HG02973 (cell line): ENCODE results near the gene SMTNL1.
"Not testable (repeated sequence)": the region's sequence is repeated elsewhere in the genome, so short reads cannot be mapped to it uniquely, and the experiment has no call there.

Experiments used
- ATAC-seq: cut with Tn5 transposase; IDR thresholded peaks from one replicate; pipeline ENCODE4 v1.9.1; 2021; ENCODE audit warnings: moderate library complexity; ENCODE audit not compliant: unreplicated experiment

The SMTNL1 gene

DNA sequence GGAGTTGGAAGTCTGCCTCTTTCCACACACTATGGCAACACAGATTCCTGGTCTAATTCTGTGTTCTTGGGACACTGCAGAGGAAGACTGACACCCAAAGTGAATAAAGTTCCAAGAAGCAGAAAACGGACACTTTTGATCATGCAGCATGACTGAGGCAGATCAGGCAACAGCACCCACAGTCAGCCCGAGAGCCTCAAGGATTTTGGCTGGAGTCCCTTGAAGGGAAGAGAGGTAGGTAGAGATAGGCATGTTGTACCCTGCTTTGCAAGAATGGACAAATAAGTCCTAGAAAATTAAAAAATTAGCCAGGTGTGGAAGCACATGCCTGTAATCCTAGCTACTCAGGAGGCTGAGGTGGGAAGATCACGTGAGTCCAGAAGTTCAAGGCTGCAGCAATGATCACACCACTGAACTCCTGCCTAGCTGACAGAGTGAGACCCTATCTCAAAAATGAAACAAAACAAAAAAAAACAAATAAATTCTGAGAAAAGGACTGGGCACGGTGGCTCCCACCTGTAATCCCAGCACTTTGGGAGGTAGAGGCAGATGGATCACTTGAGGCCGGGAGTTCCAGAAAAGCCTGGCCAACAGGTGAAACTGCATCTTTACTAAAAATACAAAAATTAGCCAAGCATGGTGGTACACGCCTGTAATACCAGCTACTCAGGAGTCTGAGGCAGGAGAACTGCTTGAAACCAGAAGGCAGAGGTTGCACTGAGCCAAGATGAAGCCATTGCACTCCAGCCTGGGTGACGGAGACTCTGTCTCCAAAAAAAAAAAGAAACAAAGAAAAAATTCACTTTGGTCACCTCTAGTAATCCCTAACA is 28.8 kb upstream of the SMTNL1 start:
- no peak for ATAC-seq

GRCh38 chr11:57511741-57512430 is 25.5 kb upstream of the SMTNL1 start:
- no peak for ATAC-seq

- ATAC-seq, result no peak
These were observed 24.5 kb upstream of the SMTNL1 start for GRCh38 chr11:57512646-57513451.

DNA sequence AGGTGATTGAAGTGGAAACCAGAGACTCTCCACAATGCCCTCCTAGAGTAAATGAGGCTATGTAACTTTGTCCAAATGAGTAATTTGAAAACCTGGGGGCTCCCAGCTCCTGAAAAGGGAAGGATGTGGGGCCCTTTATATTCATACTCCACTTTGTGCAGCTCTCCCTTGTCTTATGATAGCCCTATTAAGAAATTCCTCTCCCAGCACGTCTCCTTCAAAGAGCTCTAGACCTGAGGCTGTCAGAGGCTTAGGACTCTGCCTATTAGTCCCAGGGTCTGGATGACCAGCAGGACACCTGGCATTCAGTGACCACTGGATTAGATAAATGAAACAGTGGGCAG is 24.0 kb upstream of the SMTNL1 start:
- ATAC-seq, result no peak

DNA sequence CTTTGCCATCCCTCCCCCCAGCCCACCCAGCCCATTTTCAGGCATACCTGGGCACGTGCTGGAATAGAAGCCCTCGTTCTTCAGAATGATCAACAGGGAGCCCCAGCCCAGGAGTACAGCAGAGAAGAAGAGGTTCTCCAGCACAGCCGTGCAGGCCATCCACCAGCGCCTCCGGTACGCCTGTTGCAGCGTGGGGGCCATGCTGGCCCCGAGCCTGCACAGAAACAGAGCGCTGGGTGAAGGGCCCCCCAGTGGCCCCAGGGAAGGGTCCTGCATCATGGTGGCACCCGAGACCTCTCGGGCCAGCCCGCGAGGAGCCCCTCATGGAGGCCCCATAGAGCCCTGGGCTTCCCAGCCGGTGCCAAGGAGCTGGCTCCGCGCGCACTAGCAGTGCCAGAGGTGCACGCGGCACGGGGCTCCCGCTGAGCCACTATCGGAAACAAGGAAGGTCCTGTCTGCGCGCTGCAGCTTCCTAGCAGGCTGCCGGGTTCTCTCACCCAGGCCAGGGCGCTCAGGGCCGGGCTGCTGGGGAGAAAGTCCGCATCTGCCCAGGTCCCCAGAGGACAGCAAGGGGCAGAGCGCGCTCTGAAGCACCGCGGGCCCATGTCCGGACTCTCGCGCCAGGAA is 23.4 kb upstream of the SMTNL1 start:
- peak; percentile 36 for ATAC-seq

DNA sequence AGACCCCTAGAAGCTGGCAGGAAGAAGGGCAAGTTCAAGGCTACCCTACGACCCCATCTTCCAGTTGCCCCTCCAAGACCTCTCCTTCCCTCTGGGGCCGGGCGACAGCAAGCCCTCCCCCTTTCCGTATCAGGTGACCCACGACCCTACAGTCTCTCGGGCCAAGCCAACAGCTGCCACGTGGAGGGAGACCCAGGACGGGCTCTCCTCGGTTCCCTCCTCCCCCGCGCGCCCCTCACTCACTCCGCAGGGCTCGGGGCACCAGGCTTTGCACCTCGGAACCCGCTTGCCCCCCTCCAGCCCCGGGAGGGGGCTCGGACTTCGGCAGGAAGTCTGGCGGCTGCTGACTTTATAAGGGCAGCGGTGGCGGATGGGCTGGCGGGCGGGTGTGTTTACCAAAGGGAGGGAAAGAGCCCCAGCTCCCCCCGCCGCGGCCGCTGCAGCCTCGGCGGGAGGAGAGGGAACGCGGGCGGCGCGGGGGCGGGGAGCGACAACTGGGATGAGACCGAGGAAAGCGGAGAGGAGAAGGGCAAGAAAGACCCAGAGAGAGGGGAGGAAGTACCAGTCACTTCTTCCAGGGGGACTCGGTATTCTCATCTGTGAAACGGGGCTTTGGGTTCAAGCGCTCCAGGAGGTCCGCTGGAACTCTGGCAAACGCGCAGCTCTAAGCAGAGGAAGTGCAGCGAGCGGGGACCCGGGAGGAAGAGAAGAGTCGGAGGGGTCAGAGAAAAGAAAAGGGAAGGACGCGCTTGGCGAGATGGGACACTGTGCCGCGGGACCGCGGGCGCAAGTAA is 22.7 kb upstream of the SMTNL1 start:
- ATAC-seq, result peak; percentile 39

DNA sequence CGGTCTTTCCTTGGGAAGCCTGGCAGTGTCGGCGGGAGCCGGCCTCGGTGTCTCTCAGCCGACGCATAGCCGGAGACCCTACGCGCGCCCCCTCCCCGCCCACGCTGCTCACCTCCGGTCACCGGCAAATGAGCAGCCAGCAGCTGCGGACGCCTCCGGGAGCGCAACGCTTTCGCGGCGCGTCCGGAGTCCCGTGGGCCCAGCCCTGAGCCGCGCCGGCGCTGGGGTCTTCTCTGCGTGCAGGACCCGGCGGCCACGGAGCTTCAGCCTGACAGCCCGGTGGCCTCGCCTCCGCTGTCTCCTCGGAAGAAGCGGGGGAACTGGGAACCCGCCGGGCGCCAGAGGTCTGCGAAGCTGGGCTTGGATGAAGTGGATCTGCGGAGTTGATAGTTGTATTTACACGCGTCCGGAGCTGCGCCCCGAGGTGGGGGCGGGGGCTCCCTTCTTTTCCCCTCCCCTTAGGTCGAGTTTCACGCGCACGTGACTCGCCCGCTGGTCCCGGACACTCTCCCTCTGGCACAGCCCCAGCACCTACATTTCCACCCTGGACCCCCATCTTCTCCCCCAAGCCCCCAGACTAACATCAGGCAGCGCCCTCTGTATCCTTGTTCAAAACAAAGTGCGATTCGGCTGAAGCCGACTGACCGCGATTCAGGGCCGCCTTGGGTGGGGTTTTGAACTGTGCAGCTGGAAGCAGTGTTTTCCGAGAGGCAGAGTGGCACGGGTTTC is 21.9 kb upstream of the SMTNL1 start, which contains the start of gene SLC43A1:
TSS of gene SLC43A1 (minus strand) at position 371 of the 729 bp plus-strand sequence. CDS start 1,591 bp downstream, outside the sequence.
- peak; percentile 45 for ATAC-seq

- no peak for ATAC-seq
These were observed 21.3 kb upstream of the SMTNL1 start for GRCh38 chr11:57516061-57516443.

- no peak for ATAC-seq
These were observed 16.3 kb upstream of the SMTNL1 start for GRCh38 chr11:57521116-57521515.

DNA sequence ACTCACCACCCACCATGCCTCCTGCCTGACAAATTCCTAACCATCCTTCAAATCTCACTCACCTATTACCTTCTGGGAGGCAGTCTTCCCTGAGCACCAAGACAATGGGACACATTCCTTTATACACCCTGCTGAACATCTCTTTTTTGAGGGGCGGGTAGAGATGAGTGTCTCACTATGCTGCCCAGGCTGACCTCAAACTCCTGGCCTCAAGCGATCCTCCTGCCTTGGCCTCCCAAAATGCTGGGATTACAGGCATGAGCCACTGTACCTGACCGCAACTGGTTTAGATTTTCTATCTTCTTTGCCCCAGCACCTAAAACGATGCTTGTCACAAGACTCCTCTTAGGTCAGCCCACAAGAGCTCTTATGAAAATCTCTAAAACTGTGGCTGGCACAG is 14.0 kb upstream of the SMTNL1 start:
- no peak for ATAC-seq

- ATAC-seq, result no peak
These were observed 10.3 kb upstream of the SMTNL1 start for GRCh38 chr11:57527056-57527631.

- ATAC-seq, result no peak
These were observed 8.4 kb upstream of the SMTNL1 start for GRCh38 chr11:57529012-57529411.

GRCh38 chr11:57530215-57530595 is 7.2 kb upstream of the SMTNL1 start:
- no peak for ATAC-seq

- ATAC-seq, result peak; percentile 97
These were observed 6.5 kb upstream of the SMTNL1 start, which contains the start of gene TIMM10 for GRCh38 chr11:57530596-57531507. Gene TIMM10, minus strand, starts transcription at chr11:57530754. Its CDS starts 565 bp downstream, at chr11:57530189.

DNA sequence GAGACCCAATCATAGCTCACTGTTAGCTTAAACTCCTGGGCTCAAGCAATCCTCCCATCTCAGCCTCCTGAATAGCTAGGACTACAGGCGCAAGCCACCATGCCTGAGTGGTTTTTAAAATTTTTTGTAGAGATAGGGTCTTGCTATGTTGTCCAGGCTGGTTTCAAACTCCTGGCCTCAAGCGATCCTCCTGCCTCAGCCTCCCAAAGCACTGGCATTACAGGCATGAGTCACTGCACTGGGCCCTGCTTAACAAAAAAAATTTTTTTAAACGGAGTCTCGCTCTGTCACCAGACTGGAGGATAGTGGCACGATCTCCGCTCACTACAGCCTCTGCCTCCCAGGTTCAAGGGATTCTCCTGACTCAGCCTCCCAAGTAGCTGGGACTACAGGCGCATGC is 2.9 kb upstream of the SMTNL1 start:
- ATAC-seq, result not testable (repeated sequence)

GRCh38 chr11:57539342-57539741 is 1.9 kb downstream of the SMTNL1 start:
- no peak for ATAC-seq

DNA sequence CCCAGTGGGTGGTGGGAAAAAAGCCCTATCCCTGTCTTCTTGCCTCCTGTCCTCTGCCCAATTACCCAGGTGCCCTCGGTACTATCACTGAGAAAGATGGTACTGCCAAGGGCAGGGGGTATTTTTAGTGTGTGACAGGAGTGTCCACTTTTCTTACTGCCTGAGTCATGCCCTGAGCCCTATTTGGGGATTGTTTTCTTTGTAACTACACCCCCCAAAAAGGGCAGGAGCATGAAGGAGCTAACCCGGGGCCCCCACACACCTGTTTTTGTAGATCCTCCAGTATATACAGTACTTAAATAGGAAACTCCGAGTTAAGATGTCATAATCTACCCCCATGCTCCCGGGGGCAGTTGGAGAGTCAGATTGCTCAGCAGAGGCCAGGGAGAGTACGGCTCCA is 3.8 kb downstream of the SMTNL1 start:
- ATAC-seq, result no peak

- ATAC-seq, result no peak
These were observed 5.2 kb downstream of the SMTNL1 start for GRCh38 chr11:57542582-57542981.
